ENCODE results near the gene FRMD4B.

FRMD4B gene

DNA sequence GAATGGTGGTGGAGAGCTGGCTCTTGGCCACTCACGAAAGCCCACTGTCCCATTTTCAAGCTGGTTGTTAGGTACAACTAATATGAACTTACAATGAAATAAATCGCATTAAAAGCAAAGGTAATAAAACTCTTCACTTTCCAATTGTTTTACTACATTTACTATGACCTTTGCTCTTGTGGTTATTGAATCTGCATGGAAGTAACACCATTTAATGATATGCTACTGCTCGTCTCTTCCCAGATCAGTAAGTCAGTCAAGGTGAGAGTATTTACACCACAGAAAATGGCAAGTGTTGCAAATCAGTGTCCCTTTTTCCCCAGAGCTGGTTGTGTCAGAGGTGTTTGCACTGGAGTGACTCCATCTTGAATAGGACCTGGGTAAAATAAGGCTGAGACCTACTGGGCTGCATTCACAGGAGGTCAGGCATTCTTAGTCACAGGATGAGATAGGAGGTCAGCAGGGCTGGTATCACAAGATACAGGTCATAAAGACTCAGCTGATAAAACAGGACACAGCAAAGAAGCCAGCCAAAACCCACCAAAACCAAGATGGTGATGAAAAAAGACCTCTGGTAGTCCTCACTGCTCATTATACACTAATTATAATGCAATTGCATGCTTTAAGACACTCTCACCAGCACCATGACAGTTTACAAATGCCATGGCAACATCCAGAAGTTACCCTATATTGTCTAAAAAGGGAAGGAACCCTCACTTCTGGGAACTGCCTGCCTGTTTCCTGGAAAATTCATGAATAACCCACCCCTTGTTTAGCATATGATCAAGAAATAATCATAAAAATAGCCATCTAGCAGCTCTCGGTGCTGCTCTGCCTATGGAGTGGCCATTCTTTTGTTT, 57.6 kb downstream of the FRMD4B start:
- in situ Hi-C loops (cut with HindIII; ENCODE audit: low sequenced_read_pairs), result loop anchor here (10.0 kb wide), 1 partner anchor 76 kb away; no protein-coding TSS in a partner anchor

DNA sequence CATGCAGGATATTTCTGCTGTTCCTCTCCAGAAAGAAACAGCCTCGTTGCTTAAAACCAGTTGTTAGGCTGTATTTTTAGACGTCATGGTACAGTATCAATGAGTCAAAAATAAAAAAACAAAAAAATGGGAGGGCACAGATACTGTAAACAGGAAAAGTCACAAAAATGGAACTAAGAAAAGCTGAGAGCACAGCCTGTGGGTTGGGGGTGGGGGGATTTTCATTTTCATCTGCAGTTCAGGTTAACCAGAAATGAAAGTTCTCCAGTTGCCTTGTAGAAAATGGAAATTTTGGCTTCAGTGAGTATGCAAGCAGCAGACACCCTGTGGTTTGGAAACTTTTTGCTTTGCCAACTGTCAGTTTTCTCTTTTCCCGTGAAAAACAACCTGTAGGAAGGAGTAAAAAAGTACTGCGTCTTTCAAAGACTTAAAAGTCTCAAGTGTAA, 59.0 kb downstream of the FRMD4B start:
- in situ Hi-C loops (cut with HindIII; ENCODE audit: low sequenced_read_pairs), result loop anchor here (10.0 kb wide), 1 partner anchor 78 kb away; no protein-coding TSS in a partner anchor

DNA sequence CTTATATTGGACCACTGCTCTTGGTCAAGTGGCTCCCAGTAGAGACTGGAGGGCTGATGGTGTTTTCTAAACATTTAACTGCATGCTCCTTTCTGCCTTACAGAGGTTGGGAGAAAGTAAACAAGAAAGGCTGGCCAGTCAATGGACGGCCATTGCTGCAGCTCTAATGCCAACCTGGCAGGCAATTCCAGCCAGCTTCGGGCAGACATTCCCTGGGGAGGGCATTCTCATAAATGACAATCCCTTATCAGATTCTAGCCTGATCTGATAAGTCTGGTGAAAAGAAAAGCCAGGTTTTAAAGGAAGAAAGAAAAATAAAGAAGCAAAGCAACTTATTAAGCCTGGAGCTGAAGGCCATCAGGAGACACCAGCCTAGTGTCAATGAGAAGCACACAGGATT, 60.7 kb downstream of the FRMD4B start:
- in situ Hi-C loops (cut with HindIII; ENCODE audit: low sequenced_read_pairs), result loop anchor here (10.0 kb wide), 1 partner anchor 80 kb away; no protein-coding TSS in a partner anchor

DNA sequence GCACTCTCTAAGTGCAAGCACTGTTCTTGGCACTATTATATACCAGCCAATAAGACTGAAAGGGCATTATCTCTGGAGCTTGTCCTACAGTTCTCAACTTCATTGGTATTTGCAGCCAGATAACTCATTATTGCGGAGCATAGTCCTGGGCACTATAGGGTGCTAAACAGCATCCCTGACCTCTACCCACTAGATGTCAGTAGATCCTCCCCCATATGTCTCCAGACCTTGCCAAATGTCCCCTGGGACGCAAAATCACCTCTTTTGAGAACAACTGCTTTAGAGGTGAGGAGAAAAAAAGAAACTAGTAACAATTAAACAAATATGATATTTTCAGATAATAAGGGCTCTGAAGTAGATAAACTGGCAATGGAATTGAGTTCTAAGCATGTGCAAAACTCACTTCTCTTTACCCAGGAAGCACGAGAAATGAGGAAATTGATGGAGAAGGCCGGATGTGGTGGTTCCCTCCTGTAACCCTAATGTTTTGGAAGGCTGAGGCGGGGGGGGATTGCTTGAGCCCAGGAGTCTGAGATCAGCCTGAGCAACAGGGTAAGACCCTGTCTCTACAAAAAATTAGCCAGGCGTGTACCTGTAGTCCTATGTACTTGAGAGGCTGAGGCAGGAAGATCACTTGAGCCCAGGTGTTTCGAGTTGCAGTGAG, 61.4 kb downstream of the FRMD4B start:
- in situ Hi-C loops (cut with HindIII; ENCODE audit: low sequenced_read_pairs), result loop anchor here (10.0 kb wide), 1 partner anchor 80 kb away; no protein-coding TSS in a partner anchor

DNA sequence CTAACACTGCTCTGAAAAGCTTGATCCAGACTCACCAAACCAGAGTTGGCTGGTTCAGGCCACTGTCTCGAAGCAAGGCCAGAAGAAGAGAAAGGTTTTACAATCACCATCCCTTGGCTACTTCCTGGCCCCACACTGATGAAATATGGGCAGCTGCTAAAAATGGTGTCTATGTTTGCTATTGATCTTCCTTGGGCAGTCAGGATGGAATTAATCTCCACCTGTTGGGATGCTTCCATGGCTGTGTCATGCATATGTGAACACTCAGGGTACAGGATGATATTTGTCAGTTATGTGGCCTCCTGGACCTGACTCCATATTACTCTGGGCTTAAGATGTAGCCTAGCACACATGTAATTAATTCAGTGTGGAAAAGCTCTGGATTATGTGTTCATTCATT, 61.9 kb downstream of the FRMD4B start:
- in situ Hi-C loops (cut with HindIII; ENCODE audit: low sequenced_read_pairs), result loop anchor here (10.0 kb wide), 1 partner anchor 81 kb away; no protein-coding TSS in a partner anchor

DNA sequence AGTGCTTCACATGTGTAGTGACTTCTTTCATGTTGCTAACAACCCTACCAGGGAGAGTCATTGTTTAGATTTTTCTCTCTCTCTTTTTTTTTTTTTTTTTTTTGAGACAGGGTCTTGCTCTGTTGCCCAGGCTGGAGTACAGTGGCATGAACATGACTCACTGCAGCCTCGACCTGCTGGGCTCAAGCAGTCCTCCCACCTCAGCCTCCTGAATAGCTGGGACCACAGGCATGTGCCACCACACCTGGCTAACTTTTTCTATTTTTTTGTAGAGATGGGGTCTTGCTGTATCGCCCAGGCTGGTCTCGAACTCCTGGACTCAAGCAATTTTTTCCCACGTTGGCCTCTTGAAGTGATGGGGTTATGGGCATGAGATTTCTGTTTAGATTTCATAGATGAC, 63.4 kb downstream of the FRMD4B start:
- in situ Hi-C loops (cut with HindIII; ENCODE audit: low sequenced_read_pairs), result loop anchor here (10.0 kb wide), 1 partner anchor 82 kb away; no protein-coding TSS in a partner anchor

DNA sequence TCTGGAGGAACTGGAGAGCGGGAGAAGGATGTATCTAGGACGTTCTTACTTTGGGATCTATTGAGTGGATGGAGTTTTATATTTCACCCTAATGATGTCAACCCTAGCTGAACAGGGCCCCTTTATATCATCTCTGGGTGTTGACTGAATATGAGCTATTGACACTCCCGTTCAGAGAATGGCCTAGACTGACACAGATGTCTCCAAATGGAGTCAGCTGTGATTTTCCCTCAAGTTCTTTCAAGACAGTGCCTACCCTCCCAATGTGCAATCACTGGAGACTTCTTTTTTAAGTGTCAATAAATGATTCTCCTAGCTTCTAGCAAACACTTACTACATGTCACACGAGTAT, 63.8 kb downstream of the FRMD4B start:
- in situ Hi-C loops (cut with HindIII; ENCODE audit: low sequenced_read_pairs), result loop anchor here (10.0 kb wide), 1 partner anchor 83 kb away; no protein-coding TSS in a partner anchor

DNA sequence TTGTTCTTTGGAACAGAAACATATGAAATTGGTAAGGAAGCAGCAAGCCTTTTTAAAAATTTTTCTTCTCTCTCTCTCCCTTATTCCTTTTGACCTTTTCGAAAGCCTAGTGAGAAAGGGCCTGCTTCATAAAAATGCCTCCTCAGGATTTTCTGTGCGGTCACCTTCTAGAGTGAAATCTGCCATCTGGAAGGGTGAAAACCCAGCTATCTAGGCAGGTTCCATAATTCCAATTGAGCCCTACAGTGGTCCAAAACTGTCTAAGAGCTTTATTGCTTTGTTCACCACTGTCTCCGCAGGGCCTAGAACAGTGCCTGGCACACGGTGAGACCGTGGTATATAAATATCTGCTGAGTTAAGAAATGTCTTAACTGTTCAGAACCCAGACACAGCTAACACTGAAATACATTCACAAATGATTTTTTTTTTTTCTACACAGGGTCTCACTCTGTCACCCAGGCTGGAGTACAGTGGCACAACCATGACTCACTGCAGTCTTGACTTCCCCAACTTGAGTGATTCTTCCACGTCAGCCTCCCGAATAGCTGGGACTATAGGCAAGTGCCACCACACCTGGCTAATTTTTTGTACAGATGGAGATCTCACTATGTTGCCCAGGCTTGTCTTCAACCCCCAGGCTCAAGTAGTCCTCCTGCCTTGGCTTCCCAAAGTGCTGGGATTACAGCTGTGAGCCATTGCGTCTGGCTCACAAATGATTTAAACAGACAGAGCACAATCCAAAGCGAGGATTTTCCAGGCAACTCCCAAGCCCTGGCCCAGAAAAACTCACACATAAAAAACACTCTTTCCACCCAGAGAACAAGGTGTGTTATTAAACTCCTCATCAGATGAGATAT, 64.4 kb downstream of the FRMD4B start:
- in situ Hi-C loops (cut with HindIII; ENCODE audit: low sequenced_read_pairs), result loop anchor here (10.0 kb wide), 1 partner anchor 83 kb away; no protein-coding TSS in a partner anchor

DNA sequence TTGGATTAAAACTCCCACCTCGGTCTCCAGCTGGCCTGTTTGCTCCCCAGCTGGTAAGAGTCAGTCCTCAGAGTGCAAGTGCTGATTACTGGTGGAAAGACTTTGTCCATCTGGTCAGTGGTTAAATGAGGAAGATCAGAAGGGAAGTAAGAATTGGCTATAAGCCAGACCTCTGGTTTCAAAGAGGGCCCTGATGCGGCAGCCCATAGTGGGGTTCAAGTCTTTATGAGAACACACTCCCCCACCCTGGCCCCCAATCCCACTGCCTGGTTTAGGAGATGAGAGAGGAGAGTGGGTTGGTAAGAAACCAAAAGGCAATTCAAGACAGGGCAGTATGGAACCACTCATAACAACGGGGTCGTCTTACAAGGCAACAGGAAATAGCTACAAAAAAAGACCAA, 65.0 kb downstream of the FRMD4B start:
- in situ Hi-C loops (cut with HindIII; ENCODE audit: low sequenced_read_pairs), result loop anchor here (10.0 kb wide), 1 partner anchor 84 kb away; no protein-coding TSS in a partner anchor

DNA sequence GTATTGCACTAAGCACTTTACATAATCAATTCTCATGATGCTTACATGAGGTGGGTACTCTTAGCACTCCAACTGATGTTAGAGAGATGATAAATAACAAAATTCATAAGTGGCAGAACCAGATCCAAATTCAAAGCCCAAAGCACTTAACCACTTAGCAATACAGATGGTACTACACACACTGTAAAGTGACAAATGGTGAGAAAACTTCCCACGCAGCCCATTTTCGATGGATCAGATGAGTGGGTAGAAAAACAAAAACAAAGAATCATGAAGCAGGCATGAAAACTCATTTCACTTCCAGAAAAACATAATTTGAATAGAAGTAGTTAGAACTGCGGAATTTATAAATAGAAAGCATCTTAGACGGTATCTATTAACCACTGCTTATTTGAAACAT, 66.2 kb downstream of the FRMD4B start:
- in situ Hi-C loops (cut with HindIII; ENCODE audit: low sequenced_read_pairs), result loop anchor here (10.0 kb wide), 1 partner anchor 85 kb away; no protein-coding TSS in a partner anchor

DNA sequence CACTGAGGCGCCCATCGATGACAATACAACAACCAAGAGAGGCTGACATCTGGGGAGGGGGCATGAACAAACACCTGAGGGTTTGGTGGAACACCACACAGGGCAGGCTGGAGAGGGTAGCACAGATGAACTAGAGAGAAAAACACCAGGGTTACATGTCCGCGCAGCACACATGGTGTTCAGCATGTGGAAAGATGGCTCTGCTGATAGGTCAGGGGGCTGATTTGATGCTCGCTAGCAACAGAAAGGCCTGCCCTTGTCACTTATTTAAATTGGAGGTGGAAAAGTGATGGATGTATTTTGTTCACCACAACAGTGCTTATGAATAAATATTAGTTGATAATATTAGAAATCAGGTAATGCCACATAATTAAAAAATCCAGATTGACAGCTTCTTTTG, 67.5 kb downstream of the FRMD4B start:
- in situ Hi-C loops (cut with HindIII; ENCODE audit: low sequenced_read_pairs), result no loop called here

DNA sequence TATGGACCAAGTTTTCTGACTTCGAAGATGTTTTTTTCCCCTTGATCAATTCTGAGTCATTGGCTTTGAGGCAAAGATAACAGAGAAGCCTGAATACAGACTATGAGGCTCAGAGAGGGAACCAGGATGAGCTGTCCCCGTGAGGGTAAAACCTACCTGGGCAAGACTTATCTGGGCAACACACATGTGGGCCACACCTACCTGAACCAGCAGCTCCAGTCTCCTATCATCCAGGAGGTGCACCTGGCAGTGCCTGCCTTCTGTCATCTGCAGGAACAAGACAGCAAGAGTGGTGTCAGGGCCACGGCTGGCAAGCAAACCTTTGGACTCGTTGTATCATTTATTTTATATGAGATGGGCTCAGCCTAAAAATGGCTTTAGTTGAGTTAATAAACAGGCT, 72.6 kb downstream of the FRMD4B start:
- in situ Hi-C loops (cut with HindIII; ENCODE audit: low sequenced_read_pairs), result no loop called here

DNA sequence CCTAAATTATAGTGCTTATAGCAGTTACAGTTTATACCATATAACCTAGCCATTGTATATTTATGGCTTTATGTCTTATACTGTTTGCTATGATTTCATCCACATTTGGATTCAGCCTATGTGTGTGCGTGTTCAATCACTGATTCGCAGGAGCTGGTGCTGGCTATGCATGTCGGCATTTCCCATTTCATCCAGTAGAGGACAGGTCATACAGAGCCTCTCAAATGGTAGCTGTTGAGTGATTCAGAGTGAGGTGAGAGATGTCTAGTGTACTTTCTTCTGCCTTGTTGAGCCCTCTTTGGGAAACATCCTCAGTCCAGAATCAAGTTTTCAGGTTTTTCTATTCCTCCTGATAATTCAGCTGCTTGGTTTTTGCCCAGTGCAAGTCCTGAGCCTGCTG, 76.1 kb downstream of the FRMD4B start:
- in situ Hi-C loops (cut with HindIII; ENCODE audit: low sequenced_read_pairs), result no loop called here

DNA sequence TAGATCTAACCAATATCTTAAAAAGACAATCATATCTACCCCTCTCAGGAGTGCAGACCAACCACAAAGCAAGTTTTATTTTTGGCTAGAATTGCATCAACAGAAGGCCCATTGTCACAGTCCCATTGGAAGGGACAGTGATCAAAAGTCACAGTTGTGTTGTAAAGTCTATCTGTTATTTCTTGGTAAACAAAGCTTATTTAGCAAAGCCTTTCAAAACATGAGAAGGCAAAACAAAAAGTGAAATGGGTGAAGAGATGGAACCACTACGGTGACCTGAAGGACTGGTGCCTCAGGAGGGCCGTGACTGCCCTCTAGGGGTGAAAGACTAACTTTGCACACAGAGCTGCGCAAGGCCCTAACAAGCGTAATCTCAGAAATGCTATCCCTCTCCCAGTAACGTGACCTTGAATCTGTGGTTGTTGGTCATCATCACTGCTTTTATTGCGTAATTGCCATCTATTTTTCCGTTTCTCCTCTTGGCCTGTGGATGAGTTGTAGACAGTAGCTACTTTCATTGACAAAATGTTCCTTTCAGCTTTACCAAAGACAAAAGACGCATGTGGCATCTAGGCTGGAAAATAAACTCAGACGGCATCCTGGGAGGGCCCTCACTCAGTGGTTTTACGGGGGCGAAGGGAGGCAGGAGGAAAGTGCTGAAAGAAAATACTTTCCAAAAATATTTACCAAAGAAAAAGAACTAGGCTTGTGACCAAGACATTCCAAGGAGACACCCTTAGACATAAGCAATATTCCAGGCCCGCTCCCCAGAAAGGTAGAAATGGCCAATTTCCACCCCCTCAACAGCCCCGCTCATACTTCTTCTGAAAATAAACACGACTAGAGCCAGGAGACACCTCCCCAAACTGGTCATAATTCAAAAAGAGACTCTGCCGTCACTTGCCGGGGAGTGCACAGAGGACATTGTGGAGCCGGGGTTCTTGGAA, 79.4 kb downstream of the FRMD4B start:
- in situ Hi-C loops (cut with HindIII; ENCODE audit: low sequenced_read_pairs), result no loop called here

DNA sequence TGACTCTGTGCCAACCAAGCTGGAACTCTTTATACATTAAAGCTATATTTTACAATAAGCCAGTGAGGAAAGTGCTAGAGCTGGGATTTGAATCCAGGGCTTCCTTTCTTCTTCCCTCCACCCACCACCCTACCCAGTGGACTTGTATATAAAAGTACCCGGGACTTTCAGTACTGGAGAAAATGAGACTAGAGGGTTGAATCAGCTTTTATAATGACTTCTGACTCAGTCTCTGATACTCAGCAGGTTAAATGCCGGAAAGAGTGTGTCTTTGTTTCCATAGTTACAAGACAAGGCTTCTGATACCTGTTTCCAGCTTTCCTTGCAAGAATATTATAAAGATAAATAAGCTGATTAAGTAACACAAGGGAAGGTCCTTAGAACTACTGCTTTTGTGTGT, 80.9 kb downstream of the FRMD4B start:
- in situ Hi-C loops (cut with HindIII; ENCODE audit: low sequenced_read_pairs), result no loop called here

DNA sequence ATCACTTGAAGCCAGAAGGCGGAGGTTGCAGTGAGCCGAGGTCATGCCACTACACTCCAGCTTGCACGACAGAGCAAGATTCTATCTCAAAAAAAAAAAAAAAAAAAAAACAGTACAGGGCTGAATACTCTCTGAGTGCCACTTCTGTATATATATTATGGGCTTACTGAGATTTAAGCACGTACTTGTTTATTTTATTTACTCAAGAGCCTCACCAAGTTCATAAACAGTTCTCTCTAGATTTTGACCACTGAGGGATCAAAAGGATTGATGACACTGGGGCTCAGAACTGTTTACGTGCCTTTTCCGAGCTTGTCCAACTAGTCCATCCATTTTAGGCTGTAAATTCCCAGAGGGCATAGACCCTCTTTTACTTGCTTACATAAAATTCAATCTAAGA, 81.5 kb downstream of the FRMD4B start:
- in situ Hi-C loops (cut with HindIII; ENCODE audit: low sequenced_read_pairs), result no loop called here

DNA sequence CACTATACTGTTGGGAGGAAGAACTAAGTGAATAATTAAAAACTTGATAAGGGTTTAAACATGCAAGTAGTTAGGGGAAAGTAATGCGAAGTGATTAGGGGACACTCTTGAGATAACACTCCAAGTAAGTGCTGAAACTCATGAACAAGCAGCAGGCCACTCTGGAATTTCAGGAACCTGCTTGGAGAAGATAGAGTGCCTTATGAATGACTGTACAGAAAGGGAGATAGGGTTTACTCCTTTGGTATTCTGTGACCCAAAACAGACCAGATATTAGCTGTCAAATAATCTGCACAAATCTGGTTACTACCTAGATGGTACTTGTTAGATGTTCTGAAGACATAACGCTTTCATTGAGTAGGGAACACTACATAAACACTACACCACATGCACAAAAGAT, 85.6 kb downstream of the FRMD4B start:
- in situ Hi-C loops (cut with HindIII; ENCODE audit: low sequenced_read_pairs), result no loop called here

DNA sequence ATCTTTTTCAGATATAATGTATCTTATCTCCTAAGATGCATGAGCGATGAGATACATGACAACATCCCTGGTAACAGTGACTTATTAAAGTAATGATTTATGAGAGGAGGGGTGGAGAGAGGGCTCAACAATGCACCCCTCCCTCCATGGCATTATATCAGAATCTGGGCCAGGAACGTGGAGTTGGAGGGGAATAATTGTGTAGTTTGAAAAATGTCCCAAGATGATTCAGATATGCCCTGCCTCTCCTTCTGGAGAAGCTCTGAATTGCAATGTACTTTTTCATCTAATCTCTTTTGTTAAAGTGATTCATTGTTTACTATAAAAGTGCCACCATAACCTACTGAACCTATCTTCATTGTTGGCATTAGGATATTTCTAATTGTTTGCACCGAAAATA, 86.5 kb downstream of the FRMD4B start:
- in situ Hi-C loops (cut with HindIII; ENCODE audit: low sequenced_read_pairs), result no loop called here

DNA sequence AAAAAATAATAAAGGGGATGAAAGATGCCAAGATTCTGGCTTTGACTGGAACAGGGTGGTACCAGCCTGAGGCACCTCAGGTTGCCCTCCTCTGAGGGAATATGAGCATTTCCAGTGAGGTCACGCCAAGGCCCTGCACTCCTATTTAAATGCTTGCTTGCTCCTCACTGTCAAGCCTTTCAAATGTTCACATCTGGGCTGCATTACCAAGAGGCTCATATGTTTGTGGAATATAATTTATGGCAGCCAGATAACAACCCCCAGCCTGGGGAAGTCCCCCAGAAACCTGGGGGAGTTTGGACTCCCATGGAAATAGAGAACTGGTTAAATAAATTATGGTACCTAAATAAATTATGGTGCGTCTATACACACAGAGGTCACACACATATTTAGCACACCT, 88.4 kb downstream of the FRMD4B start:
- in situ Hi-C loops (cut with HindIII; ENCODE audit: low sequenced_read_pairs), result no loop called here

DNA sequence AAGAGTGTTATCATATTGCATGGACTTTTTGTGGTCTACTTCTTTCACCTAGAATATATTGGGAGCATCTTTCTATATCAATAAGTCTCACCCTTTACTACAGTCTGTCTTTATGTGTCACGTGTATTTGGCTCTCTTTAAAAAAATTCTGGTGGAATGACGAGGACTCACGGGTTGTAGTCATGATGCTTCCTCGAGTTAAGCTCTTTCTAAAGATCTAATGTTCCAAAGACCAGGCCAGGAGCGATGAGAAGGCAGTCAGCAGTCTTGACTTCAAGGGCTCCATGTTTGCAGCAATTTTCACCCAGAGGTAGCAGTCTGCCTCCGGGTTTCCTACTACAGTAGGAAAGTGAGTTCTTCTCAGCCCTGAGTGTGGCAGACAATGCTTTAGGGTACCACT, 88.9 kb downstream of the FRMD4B start:
- in situ Hi-C loops (cut with HindIII; ENCODE audit: low sequenced_read_pairs), result no loop called here

Measured in endothelial cell of hepatic sinusoid (primary cell).